ENCODE data around the gene HPS5. TPM values are rescaled to one million over a fixed set of nuclear protein-coding genes. Genes with fewer than 3 reads are reported as not detected.

The HPS5 gene
- polyA plus RNA-seq, 3 donors = 3.8 to 11.0 (median 10.2) TPM

DNA sequence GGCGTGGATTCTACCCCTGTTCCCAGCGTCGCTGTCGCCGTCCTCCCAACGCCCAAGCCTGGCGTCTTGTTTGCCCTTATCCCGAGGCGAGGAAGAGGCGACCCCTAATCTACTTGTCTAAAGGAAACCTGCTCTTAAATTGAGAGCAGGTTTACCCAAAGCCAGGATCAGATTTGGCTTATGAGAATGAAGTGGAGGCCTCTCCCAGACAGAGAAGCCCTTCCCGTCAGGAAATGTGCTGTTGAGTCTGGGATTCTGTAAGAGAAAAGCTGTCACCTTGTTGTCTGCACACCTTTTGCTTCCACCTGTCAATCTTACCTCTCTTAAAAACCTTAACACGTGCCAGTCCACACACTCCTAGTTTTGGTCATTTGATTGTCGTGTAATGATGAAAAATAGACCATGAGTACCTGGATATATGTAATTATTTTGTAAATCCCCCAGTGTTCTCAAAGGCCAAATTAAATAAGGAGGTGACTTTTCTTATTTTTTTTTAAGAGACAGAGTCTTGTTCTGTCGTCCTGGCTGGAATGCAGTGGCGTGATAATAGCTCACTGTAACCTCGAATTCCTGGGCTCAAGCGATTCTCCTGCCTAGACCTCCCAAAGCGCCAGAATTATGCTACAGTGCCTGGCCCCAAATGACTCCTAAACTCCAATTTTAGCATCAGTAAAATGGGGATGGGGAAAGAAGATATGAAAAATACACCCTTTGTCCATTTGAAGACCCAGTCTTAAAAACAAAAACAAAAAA, 1.1 kb upstream of the HPS5 start:
- H3K27ac ChIP-seq (ENCODE audit: low read depth, low read length) = peak overlapping the region; percentile 89
- WGBS, 3 donors = 9 to 13% (median 13%) methylated on average over 18 of the region's 18 CpGs

- H3K27ac ChIP-seq (ENCODE audit: low read depth, low read length) = peak overlapping the region; percentile 91
- WGBS, 3 donors = 1 to 6% (median 3%) methylated on average over 4 of the region's 4 CpGs
Measured at GRCh38 chr11:18321578-18321968, 367 bp downstream of the HPS5 start.

- no peak overlapping the region for H3K27ac ChIP-seq (ENCODE audit: low read depth, low read length)
Measured at GRCh38 chr11:18320617-18321016, 1.3 kb downstream of the HPS5 start.

DNA sequence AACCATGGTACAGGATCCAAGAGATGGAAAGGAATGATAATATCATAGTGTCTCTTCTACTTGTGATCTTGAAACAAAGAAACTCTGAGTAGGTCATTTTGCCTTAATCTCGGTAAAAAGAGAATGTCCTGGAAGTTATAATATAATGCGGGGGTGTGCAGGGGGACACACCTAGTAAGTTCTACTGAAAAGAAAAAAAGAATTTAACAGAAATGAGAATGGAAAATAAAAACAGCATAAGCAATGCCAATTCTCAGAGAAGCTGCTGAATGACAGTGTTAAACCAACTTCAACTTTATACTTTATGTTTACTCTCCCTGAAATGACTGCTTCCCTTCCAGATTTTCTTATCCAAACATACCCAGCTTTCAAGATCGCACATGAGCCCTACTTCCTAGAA, 2.0 kb downstream of the HPS5 start:
- WGBS, 3 donors = 69 to 94% (median 88%) methylated on average over 3 of the region's 3 CpGs
- H3K27ac ChIP-seq (ENCODE audit: low read depth, low read length) = no peak overlapping the region

DNA sequence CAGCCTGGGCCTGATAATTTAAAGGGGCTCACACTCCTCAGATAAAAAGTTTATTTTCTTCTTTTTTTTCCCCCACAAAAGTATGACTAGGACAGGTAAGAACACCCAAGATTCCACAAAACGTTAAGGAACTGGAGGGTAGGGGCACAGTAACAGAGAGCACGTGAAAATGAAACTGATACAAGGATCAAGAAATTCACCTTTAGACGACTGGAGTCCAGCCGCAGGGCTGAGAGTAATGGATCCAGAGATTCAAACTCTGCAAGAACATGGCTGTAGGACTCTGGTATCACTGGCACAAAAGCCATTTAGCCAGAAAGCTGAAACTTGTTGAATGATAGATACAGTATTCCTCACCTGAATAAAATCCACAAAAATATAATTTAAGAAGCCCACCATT, 4.4 kb downstream of the HPS5 start:
- WGBS, 3 donors = 92 to 97% (median 95%) methylated on average over 4 of the region's 4 CpGs
- no peak overlapping the region for H3K27ac ChIP-seq (ENCODE audit: low read depth, low read length)

GRCh38 chr11:18315893-18316292, 6.0 kb downstream of the HPS5 start:
- H3K27ac ChIP-seq (ENCODE audit: low read depth, low read length) = no peak overlapping the region
- 96 to 100% (median 98%) methylated on average over 2 of the region's 2 CpGs for WGBS, 3 donors

GRCh38 chr11:18314784-18315523, 7.0 kb downstream of the HPS5 start:
- WGBS, 3 donors = 79 to 91% (median 81%) methylated on average over 9 of the region's 9 CpGs

DNA sequence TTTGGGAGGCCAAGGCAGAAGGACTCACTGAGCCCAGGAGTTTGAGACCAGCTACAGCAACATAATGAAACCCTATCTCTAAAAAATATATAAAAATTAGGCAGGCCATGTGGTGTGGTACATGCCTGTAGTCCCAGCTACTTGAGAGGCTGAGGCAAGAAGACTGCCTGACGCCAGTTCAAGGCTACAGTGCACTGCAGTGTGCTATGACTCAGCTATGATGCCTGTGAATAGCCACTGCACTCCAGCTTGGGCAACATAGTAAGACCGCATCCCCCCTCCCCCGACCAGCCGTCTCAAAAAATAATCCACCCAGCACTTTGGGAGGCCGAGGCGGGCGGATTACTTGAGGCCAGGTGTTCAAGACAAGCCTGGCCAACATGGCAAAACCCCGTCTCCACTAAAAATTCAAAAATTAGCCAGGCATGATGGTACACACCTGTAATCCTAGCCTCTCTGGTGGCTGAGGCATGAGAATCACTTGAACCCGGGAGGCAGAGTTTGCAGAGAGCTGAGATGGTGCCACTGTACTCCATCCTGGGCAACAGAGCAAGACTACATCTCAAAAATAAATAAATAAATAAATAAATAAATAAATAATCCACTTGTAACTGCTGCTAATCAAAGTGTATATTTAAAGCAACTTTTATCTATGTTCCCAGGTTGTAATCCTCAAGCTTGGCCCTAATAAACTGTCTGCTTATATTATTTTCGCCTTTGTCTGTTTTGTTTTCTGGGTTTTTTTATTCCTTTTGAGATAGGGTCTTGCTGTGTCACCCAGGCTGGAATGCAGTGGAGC, 7.8 kb downstream of the HPS5 start:
- whole genome bisulfite sequencing, 3 donors = 75 to 84% (median 78%) methylated on average over 10 of the region's 10 CpGs
- no peak overlapping the region for H3K27ac ChIP-seq (ENCODE audit: low read depth, low read length)

More at GRCh38 chr11:18314784-18315523, 7.0 kb downstream of the HPS5 start:
- H3K27ac ChIP-seq (ENCODE audit: low read depth, low read length) = no peak overlapping the region

DNA sequence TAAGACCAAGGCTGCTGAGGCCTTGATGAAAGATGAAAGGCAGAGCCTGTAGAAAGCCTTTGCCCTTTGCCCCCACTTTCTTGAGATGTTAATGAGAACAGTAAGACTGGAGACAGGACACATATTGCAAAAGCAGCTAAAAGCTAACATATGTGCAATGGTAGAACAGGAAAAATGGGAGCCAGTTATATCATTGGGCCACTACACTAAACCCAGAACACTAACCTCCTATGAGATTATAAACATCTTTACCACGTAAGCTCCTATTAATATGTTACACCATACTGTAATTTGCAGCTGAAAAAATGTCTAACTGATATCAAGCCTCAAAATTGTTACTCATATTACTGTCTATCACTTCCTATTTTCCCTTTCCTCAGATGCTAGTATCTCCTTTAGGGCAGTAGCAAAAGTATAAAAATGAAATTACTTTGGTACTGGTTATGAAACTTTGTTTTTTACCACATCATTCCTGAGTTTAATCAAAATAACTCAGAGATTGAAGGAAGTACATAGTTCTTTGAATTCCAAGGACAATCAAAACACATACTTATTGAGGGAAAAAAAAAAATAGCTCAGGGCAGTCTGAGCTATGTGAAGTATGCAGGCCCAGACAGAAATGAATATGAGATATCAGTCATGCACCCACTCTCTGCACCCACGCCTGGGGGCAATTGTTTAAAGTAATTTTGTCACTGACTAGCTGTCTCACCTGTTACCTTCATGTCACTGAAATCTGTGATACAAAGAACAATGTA, 9.1 kb downstream of the HPS5 start:
- no peak overlapping the region for H3K27ac ChIP-seq (ENCODE audit: low read depth, low read length)
- 61 to 76% (median 68%) methylated on average over 2 of the region's 2 CpGs for WGBS, 3 donors

DNA sequence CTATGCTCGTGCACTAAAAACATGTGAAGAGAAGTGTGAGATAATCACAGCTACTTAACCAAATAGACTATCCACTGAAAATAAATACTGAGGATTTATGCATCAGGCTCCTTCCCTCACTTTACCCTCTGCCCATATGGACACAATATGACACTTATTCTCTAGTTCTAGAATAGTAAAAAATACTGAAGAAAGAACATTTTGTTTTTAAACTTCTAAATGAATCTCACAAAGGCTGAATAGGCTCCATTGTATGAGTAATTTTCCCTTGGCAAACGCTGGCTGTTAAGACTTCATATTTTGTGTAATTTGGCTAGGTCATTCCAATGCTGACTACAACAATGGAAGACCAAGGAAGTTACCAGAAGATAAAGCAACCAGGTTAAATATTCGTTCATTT, 9.9 kb downstream of the HPS5 start:
- H3K27ac ChIP-seq (ENCODE audit: low read depth, low read length) = no peak overlapping the region
- WGBS, 3 donors = 61 to 88% (median 82%) methylated on average over 3 of the region's 3 CpGs

GRCh38 chr11:18310800-18311340, 11.1 kb downstream of the HPS5 start:
- WGBS, 3 donors = 64 to 76% (median 73%) methylated on average over 6 of the region's 6 CpGs

GRCh38 chr11:18309691-18310090, 12.2 kb downstream of the HPS5 start:
- WGBS, 3 donors = 96 to 98% (median 98%) methylated on average over 5 of the region's 5 CpGs
- H3K27ac ChIP-seq (ENCODE audit: low read depth, low read length) = no peak overlapping the region

More at GRCh38 chr11:18310800-18311340, 11.1 kb downstream of the HPS5 start:
- no peak overlapping the region for H3K27ac ChIP-seq (ENCODE audit: low read depth, low read length)

DNA sequence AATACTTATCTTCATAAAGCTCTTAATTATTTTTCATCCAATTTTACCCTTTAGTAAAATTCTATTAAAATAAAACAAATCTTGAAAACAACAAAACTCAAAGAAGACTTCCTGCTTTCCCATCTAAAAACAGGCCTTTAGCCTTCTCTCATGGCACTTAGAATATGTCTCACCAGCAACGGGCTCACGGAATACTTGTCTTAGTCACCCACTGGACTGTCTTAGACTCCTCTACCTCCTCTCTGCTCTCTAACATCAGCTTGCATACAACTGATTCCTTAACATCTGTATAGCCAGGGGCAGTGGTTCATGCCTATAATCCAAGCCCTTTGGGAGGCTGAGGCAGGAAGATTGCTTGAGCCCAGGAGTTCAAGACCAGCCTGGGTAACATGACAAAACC, 13.7 kb downstream of the HPS5 start:
- WGBS, 3 donors = 94 to 98% (median 98%) methylated on average over 2 of the region's 2 CpGs
- H3K27ac ChIP-seq (ENCODE audit: low read depth, low read length) = no peak overlapping the region

DNA sequence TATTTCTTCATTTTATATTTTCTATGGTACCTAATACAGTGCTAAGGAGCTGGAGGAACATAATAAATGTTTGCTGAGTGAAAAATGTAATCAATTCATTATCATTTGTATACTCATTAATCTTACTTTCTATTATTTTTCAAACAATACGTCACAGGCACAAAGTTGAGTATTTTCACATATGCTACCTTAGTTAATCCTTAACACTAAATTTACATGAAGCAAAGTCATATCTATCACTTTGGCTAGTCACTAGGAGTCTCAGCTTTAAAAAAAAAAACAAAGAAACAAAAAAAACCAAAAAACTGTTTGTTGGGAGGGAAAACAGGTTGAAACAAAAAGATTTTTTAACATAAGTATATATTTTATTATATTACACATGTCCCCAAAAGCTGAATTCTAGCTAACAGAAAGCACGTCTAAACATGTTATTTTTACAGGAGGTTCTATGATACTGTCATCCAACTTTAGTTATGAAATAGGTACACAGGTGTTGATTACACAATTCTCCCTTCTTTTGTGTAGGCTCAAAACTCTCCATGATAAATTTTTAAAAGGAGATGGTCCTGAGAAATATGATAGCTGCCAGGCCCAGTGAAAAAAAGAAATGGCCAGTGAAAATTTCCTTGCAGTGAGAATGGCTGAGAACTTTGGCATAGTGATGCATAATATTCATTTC, 14.3 kb downstream of the HPS5 start:
- H3K27ac ChIP-seq (ENCODE audit: low read depth, low read length) = no peak overlapping the region
- WGBS, 3 donors = 38 to 96% (median 87%) methylated on average over 2 of the region's 2 CpGs

DNA sequence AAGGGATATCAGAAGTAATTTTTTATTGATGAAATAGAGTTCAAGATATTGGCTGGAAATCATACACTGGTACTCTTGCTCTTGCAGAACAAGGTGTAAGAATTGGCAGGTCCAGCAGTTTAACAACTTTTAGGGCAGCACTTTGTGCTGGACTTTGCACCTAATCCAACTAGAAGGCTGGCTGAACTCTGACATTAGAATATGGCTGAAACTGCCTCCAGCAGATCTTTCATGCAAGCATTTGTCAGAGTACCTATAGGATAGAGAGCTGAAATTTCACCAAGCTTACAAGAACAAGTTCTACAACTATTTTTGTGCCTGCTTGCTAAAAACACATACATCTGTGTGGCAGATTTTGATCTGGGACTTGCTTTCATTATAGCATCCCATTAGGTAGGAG, 17.2 kb downstream of the HPS5 start:
- no peak overlapping the region for H3K27ac ChIP-seq (ENCODE audit: low read depth, low read length)

DNA sequence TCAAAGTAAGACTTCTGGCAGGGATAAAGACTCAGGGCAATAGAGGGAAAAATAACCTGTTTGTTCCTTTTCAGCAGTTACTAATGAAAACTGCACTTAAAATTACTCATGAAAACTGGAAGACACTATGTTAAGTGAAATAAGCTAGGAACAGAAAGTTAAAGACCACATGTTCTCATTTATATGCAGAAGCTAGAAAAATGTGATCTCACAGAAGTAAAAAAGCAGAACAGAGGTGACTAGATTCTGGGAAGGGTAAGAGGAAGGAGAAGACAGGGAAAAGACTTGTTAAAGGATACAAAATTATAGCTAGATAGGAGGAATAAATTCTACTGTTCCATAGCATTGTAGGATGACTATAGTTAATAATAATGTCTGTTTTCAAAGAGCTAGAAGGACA, 22.2 kb downstream of the HPS5 start:
- no peak overlapping the region for H3K27ac ChIP-seq (ENCODE audit: low read depth, low read length)

DNA sequence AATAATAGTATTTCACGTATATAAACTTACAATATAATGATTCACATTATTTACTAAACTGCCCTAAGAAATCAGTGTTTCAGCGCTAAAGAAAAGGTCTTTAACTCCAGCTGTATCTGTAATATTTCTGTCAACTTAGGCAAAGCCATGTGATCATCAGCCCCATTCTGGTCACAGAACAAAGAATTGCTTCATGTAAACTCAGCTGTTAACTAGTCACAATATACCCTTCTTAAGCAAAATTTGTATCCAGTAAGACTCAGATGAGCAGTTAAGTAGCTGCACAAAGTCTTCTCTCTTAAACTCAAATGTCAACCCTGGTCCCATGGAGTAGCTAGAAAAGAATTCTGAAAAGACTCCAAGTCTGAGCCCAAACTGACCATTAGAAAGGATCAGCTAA, 26.6 kb downstream of the HPS5 start:
- no peak overlapping the region for H3K27ac ChIP-seq (ENCODE audit: low read depth, low read length)
- 94 to 98% (median 95%) methylated on average over 2 of the region's 2 CpGs for WGBS, 3 donors

- WGBS, 3 donors = 92 to 95% (median 94%) methylated on average over 5 of the region's 5 CpGs
Measured at GRCh38 chr11:18294862-18295261, 27.1 kb downstream of the HPS5 start.

More at GRCh38 chr11:18294862-18295261, 27.1 kb downstream of the HPS5 start:
- H3K27ac ChIP-seq (ENCODE audit: low read depth, low read length) = no peak overlapping the region
